IMR-90 (cell line): ENCODE measurements around the gene KRTAP5-1. TPM values are rescaled to one million over a fixed set of nuclear protein-coding genes. Genes with fewer than 3 reads are reported as not detected.

Source experiments
- ATAC-seq: fragments of 200-7000 bp; cut with Tn5 transposase; 2 replicates; pipeline ENCODE4 v1.9.1; 2020; ENCODE audit warnings: low read depth, mild to moderate bottlenecking, moderate library complexity
- BruUV-seq: library from RNA; stranded (reverse); fragments of 400-500 nt; replicated peaks from 2 replicates; lab custom pipeline; 2021; lab: Mats Ljungman, UMichigan
- CTCF ChIA-PET: fragments of 300-600 bp; formaldehyde crosslinking; extraction: SDS; loops from one replicate; lab custom pipeline; 2021; ENCODE audit warnings: antibody characterized with exemption; lab: Yijun Ruan, JAX
- POLR2A ChIA-PET: fragments of 300-600 bp; sonication (Branson Sonifier 250); formaldehyde crosslinking; loops from one replicate; lab custom pipeline; 2022; ENCODE audit warnings: antibody characterized with exemption; ENCODE audit not compliant: unreplicated experiment; lab: Charles Lee
- DNase-seq: peaks from one replicate; pipeline ENCODE4 v3.0.0; 2013
- H2AFZ ChIP-seq: replicated peaks from 2 replicates; pipeline ENCODE3; 2013; ENCODE audit warnings: low read length, mild to moderate bottlenecking; ENCODE audit not compliant: poor library complexity
- H2AK5ac ChIP-seq: 2 replicates; pipeline ENCODE4 v1.6.1; 2013; ENCODE audit warnings: low read depth, low read length, inconsistent platforms
- H2AK9ac ChIP-seq: replicated peaks from 2 replicates; pipeline ENCODE3; 2013; ENCODE audit warnings: mild to moderate bottlenecking, low read depth, low read length, moderate library complexity; ENCODE audit not compliant: poor library complexity
- H2BK120ac ChIP-seq: 2 replicates; pipeline ENCODE4 v1.6.1; 2013; ENCODE audit warnings: low read depth, low read length, inconsistent platforms
- H2BK15ac ChIP-seq: 3 replicates; pipeline ENCODE4 v1.6.1; 2013; ENCODE audit warnings: low read depth, low read length, inconsistent platforms
- H2BK20ac ChIP-seq: 2 replicates; pipeline ENCODE4 v1.6.1; 2013; ENCODE audit warnings: low read depth, mild to moderate bottlenecking, inconsistent platforms, low read length, moderate library complexity
- H2BK5ac ChIP-seq: 2 replicates; pipeline ENCODE4 v1.6.1; 2013; ENCODE audit warnings: mild to moderate bottlenecking, low read depth, low read length, inconsistent platforms; ENCODE audit not compliant: poor library complexity, severe bottlenecking
- H3K14ac ChIP-seq: replicated peaks from 2 replicates; pipeline ENCODE4 v1.6.1; 2013; ENCODE audit warnings: low read depth, low read length, inconsistent platforms
- H3K18ac ChIP-seq: 2 replicates; pipeline ENCODE4 v1.6.1; 2013; ENCODE audit warnings: low read depth, low read length, control low read depth
- H3K23ac ChIP-seq: 2 replicates; pipeline ENCODE4 v1.6.1; 2013; ENCODE audit warnings: low read depth, low read length, inconsistent platforms
- H3K27ac ChIP-seq: 2 replicates; pipeline ENCODE4 v1.5.1; 2013; ENCODE audit warnings: mild to moderate bottlenecking, control low read depth, low read length; ENCODE audit not compliant: insufficient read depth
- H3K27me3 ChIP-seq: 2 replicates; pipeline ENCODE4 v1.6.1; 2013; ENCODE audit warnings: low read length; ENCODE audit not compliant: control insufficient read depth, insufficient read depth
- H3K36me3 ChIP-seq: 2 replicates; pipeline ENCODE4 v1.6.1; 2013; ENCODE audit warnings: low read length, mixed read lengths; ENCODE audit not compliant: control insufficient read depth, insufficient read depth
- H3K4ac ChIP-seq: 2 replicates; pipeline ENCODE4 v1.6.1; 2013; ENCODE audit warnings: low read depth, low read length, inconsistent platforms
- H3K4me1 ChIP-seq: 2 replicates; pipeline ENCODE4 v1.6.1; 2013; ENCODE audit warnings: low read length, mixed read lengths; ENCODE audit not compliant: control insufficient read depth, insufficient read depth
- H3K4me2 ChIP-seq: 2 replicates; pipeline ENCODE4 v1.6.1; 2013; ENCODE audit warnings: low read depth, mild to moderate bottlenecking, control low read depth, low read length, moderate library complexity
- H3K4me3 ChIP-seq: 2 replicates; pipeline ENCODE4 v1.5.1; 2013; ENCODE audit warnings: low read depth, mild to moderate bottlenecking, control low read depth, low read length, moderate library complexity; ENCODE audit not compliant: insufficient read depth
- H3K56ac ChIP-seq: 2 replicates; pipeline ENCODE4 v1.6.1; 2013; ENCODE audit warnings: low read length, inconsistent platforms; ENCODE audit not compliant: insufficient read depth; ENCODE audit errors: extremely low read depth
- H3K79me1 ChIP-seq, 2 experiments: 2 replicates each; pipeline ENCODE4 v1.6.1; 2013; ENCODE audit warnings: low read length in 2 of 2, inconsistent platforms in 1 of 2, low read depth in 1 of 2
- H3K9ac ChIP-seq: 2 replicates; pipeline ENCODE4 v1.6.1; 2013; ENCODE audit warnings: low read depth, low read length, control low read depth
- H3K9me1 ChIP-seq: 2 replicates; pipeline ENCODE4 v1.6.1; 2013; ENCODE audit warnings: low read length, inconsistent platforms; ENCODE audit not compliant: insufficient read depth
- H3K9me3 ChIP-seq: 2 replicates; pipeline ENCODE4 v1.6.1; 2013; ENCODE audit warnings: low read length; ENCODE audit not compliant: control insufficient read depth, insufficient read depth
- H4K20me1 ChIP-seq: 2 replicates; pipeline ENCODE4 v1.6.1; 2013; ENCODE audit warnings: low read length, inconsistent platforms; ENCODE audit not compliant: insufficient read depth
- H4K5ac ChIP-seq: 2 replicates; pipeline ENCODE4 v1.6.1; 2013; ENCODE audit warnings: mild to moderate bottlenecking, low read depth, low read length, control low read depth
- H4K8ac ChIP-seq, 2 experiments: 2 replicates each; pipeline ENCODE4 v1.6.1; 2013; ENCODE audit warnings: low read depth in 2 of 2, low read length in 2 of 2, control low read depth in 1 of 2, inconsistent platforms in 1 of 2
- H4K91ac ChIP-seq: 2 replicates; pipeline ENCODE4 v1.6.1; 2013; ENCODE audit warnings: low read depth, low read length, inconsistent platforms; ENCODE audit not compliant: insufficient read depth
- BHLHE40 ChIP-seq: fragments of 150-350 bp; IDR thresholded peaks from 2 replicates; pipeline ENCODE4 v1.6.1; 2016; ENCODE audit warnings: mild to moderate bottlenecking, low read depth, low read length
- CEBPB ChIP-seq: IDR thresholded peaks from 2 replicates; pipeline ENCODE4 v1.6.1; 2012; ENCODE audit warnings: low read depth, low read length, improper control_type of control experiment
- CHD1 ChIP-seq: IDR thresholded peaks from 2 replicates; pipeline ENCODE4 v1.6.1; 2012; ENCODE audit warnings: low read depth, low read length, improper control_type of control experiment
- CTCF ChIP-seq: conservative IDR thresholded peaks from 2 replicates; pipeline ENCODE4 v1.5.1; 2012; ENCODE audit warnings: mild to moderate bottlenecking, low read depth, low read length, improper control_type of control experiment
- ELK1 ChIP-seq: fragments of 150-350 bp; IDR thresholded peaks from 2 replicates; pipeline ENCODE4 v1.6.1; 2016; ENCODE audit warnings: low read depth, mild to moderate bottlenecking, low read length, moderate library complexity, borderline replicate concordance
- FOS ChIP-seq: fragments of 150-350 bp; IDR thresholded peaks from 2 replicates; pipeline ENCODE4 v1.6.1; 2016; ENCODE audit warnings: low read depth, low read length
- MAFK ChIP-seq: IDR thresholded peaks from 2 replicates; pipeline ENCODE4 v1.6.1; 2012; ENCODE audit warnings: low read depth, low read length, improper control_type of control experiment
- MAZ ChIP-seq: IDR thresholded peaks from 2 replicates; pipeline ENCODE4 v1.6.1; 2012; ENCODE audit warnings: low read depth, mild to moderate bottlenecking, low read length, improper control_type of control experiment, moderate library complexity, borderline replicate concordance
- POLR2A ChIP-seq: IDR thresholded peaks from 2 replicates; pipeline ENCODE4 v1.6.1; 2012; ENCODE audit warnings: mild to moderate bottlenecking, low read depth, low read length
- RCOR1 ChIP-seq: IDR thresholded peaks from 2 replicates; pipeline ENCODE4 v1.6.1; 2012; ENCODE audit warnings: mild to moderate bottlenecking, low read length, improper control_type of control experiment; ENCODE audit not compliant: insufficient replicate concordance
- SMC3 ChIP-seq: fragments of 150-350 bp; IDR thresholded peaks from 2 replicates; pipeline ENCODE4 v1.6.1; 2016; ENCODE audit warnings: low read depth, mild to moderate bottlenecking, antibody characterized with exemption, low read length, moderate library complexity
- USF2 ChIP-seq: fragments of 150-350 bp; IDR thresholded peaks from 2 replicates; pipeline ENCODE4 v1.6.1; 2017; ENCODE audit warnings: mild to moderate bottlenecking, antibody characterized with exemption, low read length, low read depth
- WGBS, 2 experiments: methylation state at CpG; one replicate each; pipeline versions ENCODE4 v1.1.5 to v1.1.7; 2013; ENCODE audit warnings: missing lambda C conversion rate in 2 of 2; ENCODE audit not compliant: insufficient read length in 1 of 2; ENCODE audit errors: extremely low coverage in 2 of 2; 5-methylcytosine and 5-hydroxymethylcytosine counted together
- dilution Hi-C: fragments of 300-500 bp; cut with HindIII; formaldehyde crosslinking; loops from one replicate; pipeline ENCODE4 v1.14.3; 2018; ENCODE audit warnings: low sequenced_read_pairs; ENCODE audit not compliant: unreplicated experiment
- in situ Hi-C: fragments of 300-500 bp; cut with MboI; formaldehyde crosslinking; loops from 3 replicates; pipeline ENCODE4 v1.14.3; 2019; ENCODE audit warnings: low sequenced_read_pairs, inconsistent platforms, mixed read lengths
- intact Hi-C: fragments of 100-400 bp; cut with micrococcal nuclease; formaldehyde crosslinking; loops from 2 replicates; pipeline ENCODE4 v1.10.0; 2022
- polyA plus RNA-seq, 3 experiments: library from polyadenylated mRNA; depleted of rRNA; stranded (reverse); fragments of >200 nt; gene quantifications; 2 replicates each; pipeline ENCODE4 v1.2.3, GENCODE V29; 2012; ENCODE audit warnings: low replicate concordance in 1 of 3
- total RNA-seq: library from RNA; depleted of rRNA; stranded (reverse); fragments of >200 nt; gene quantifications from 2 replicates; pipeline ENCODE4 v1.2.3, GENCODE V29; 2012

Gene KRTAP5-1
- total and polyA plus RNA-seq, 2 of the 4 experiments (the other 2 are of a cell fraction) = not detected

DNA sequence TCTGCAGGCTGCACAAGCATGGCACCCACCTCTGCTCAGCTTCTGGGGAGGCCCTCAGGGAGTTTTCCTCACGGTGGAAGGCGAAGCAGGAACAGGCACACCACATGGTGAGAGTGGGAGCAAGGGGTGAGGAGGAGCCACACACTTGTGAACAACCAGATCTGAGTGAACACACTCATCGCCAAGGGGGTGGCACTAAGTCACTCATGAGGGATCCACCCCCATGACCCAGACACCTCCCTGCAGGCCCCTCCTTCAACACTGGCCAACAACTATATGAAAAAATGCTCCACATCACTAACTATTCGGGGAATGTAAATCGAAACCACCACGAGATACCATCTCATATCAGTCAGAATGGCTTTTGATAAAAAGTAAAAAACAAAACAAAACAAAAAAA lies 13.7 kb upstream of the KRTAP5-1 start:
- H2BK20ac ChIP-seq = no peak overlapping the region
- H3K9me3 ChIP-seq = no peaks in the 10 kb centered on the region
- no peak overlapping the region for H3K56ac ChIP-seq
- no peak overlapping the region for H3K23ac ChIP-seq
- no peak overlapping the region for H3K9ac ChIP-seq
- no CpG with 5 or more reads among the region's 6 CpGs for WGBS, 2 experiments
- ChIA-PET CTCF (no interaction called here), POLR2A (no interaction called here)
- intact Hi-C loops (no loop called here), in situ Hi-C loops (no loop called here), dilution Hi-C loops (no loop called here)
- H3K4me3 ChIP-seq = no peak overlapping the region
- TF ChIP-seq SMC3 (no peak), MAFK (no peak), CEBPB (no peak), MAZ (no peak), FOS (no peak), ELK1 (no peak), BHLHE40 (no peak), CTCF (no peak), POLR2A (no peak), CHD1 (no peak), RCOR1 (no peak), USF2 (no peak)
- H4K8ac ChIP-seq = no peak overlapping the region
- H3K36me3 ChIP-seq = no peaks in the 10 kb centered on the region
- H3K79me1 ChIP-seq = no peaks in the 10 kb centered on the region
- H2BK15ac ChIP-seq = no peak overlapping the region
- H3K9me1 ChIP-seq = no peaks in the 10 kb centered on the region
- no peak overlapping the region for H2AFZ ChIP-seq
- H3K4me2 ChIP-seq = no peak overlapping the region
- peaks cover 40% of the 10 kb centered on the region for H3K27me3 ChIP-seq
- no TSS peak for BruUV-seq
- H2BK5ac ChIP-seq = no peak overlapping the region
- DNase-seq = no peak
- no peak overlapping the region for H3K4ac ChIP-seq
- H4K91ac ChIP-seq = no peak overlapping the region
- H3K4me1 ChIP-seq = no peaks in the 10 kb centered on the region
- no peak for ATAC-seq
- no peak overlapping the region for H3K18ac ChIP-seq
- H4K5ac ChIP-seq = no peak overlapping the region
- no peak overlapping the region for H3K14ac ChIP-seq
- H4K20me1 ChIP-seq = no peaks in the 10 kb centered on the region
- no peak overlapping the region for H2AK5ac ChIP-seq
- H2AK9ac ChIP-seq = no peak overlapping the region
- no peak overlapping the region for H2BK120ac ChIP-seq
- H3K27ac ChIP-seq = no peak overlapping the region
